MM.1S (cell line): ENCODE measurements around the gene MUC22.

Source experiments
- DNase-seq: peaks from one replicate; pipeline ENCODE4 v3.0.0-alpha.2; 2015
- H2AFZ ChIP-seq: fragments of 300-600 bp; sonication (generic); 2 replicates; pipeline ENCODE4 v1.6.0; 2016; ENCODE audit warnings: antibody characterized with exemption, low read length
- H3F3A ChIP-seq: fragments of 300-600 bp; sonication (generic); 2 replicates; pipeline ENCODE4 v1.6.1; 2016; ENCODE audit warnings: mild to moderate bottlenecking, antibody characterized with exemption, low read length, moderate library complexity, mixed read lengths; ENCODE audit not compliant: insufficient read depth
- H3K27ac ChIP-seq: fragments of 300-600 bp; sonication (generic); 2 replicates; pipeline ENCODE4 v1.5.1; 2016; ENCODE audit warnings: mild to moderate bottlenecking, low read length
- H3K27me3 ChIP-seq: fragments of 300-600 bp; sonication (generic); replicated peaks from 2 replicates; pipeline ENCODE4 v1.6.0; 2016; ENCODE audit warnings: low read length; ENCODE audit not compliant: insufficient read depth
- H3K36me3 ChIP-seq: fragments of 300-600 bp; sonication (generic); replicated peaks from 2 replicates; pipeline ENCODE4 v1.6.1; 2016; ENCODE audit warnings: mild to moderate bottlenecking, low read length, mixed read lengths; ENCODE audit not compliant: insufficient read depth
- H3K4me1 ChIP-seq: fragments of 300-600 bp; sonication (generic); 2 replicates; pipeline ENCODE4 v1.6.1; 2016; ENCODE audit warnings: low read length, mixed read lengths
- H3K4me2 ChIP-seq: fragments of 300-600 bp; sonication (generic); 2 replicates; pipeline ENCODE4 v1.6.0; 2016; ENCODE audit warnings: low read depth, low read length
- H3K4me3 ChIP-seq: fragments of 300-600 bp; sonication (generic); 2 replicates; pipeline ENCODE4 v1.5.1; 2016; ENCODE audit warnings: low read length, mixed read lengths
- H3K79me2 ChIP-seq: fragments of 300-600 bp; sonication (generic); 2 replicates; pipeline ENCODE4 v1.6.1; 2016; ENCODE audit warnings: mixed run types, low read length, mixed read lengths
- H3K9ac ChIP-seq: fragments of 300-600 bp; sonication (generic); 2 replicates; pipeline ENCODE4 v1.6.1; 2016; ENCODE audit warnings: low read length, mixed read lengths
- H3K9me2 ChIP-seq: fragments of 300-600 bp; sonication (generic); replicated peaks from 2 replicates; pipeline ENCODE4 v1.6.1; 2016; ENCODE audit warnings: mild to moderate bottlenecking, low read length, mixed read lengths; ENCODE audit not compliant: insufficient read depth
- H3K9me3 ChIP-seq: fragments of 300-600 bp; sonication (generic); replicated peaks from 2 replicates; pipeline ENCODE4 v1.6.1; 2016; ENCODE audit warnings: mild to moderate bottlenecking, low read length, mixed read lengths; ENCODE audit not compliant: insufficient read depth
- H4K20me1 ChIP-seq: fragments of 300-600 bp; sonication (generic); 2 replicates; pipeline ENCODE4 v1.6.1; 2016; ENCODE audit warnings: mild to moderate bottlenecking, low read length, moderate library complexity, mixed read lengths; ENCODE audit not compliant: insufficient read depth
- EZH2 ChIP-seq: fragments of 300-600 bp; sonication (generic); optimal IDR thresholded peaks from 2 replicates; pipeline ENCODE3; 2017; ENCODE audit warnings: low read depth, mild to moderate bottlenecking, antibody characterized with exemption, low read length, mixed read lengths
- EZH2phosphoT487 ChIP-seq: fragments of 300-600 bp; sonication (generic); IDR thresholded peaks from 2 replicates; pipeline ENCODE4 v1.6.1; 2018; ENCODE audit warnings: antibody characterized with exemption, low read length
- TF ChIP-seq, protein P1 (sequence below): fragments of 300-600 bp; sonication (generic); IDR thresholded peaks from 2 replicates; pipeline ENCODE4 v1.5.1; 2016; ENCODE audit warnings: antibody characterized with exemption, low read length, mixed read lengths

Gene MUC22

DNA sequence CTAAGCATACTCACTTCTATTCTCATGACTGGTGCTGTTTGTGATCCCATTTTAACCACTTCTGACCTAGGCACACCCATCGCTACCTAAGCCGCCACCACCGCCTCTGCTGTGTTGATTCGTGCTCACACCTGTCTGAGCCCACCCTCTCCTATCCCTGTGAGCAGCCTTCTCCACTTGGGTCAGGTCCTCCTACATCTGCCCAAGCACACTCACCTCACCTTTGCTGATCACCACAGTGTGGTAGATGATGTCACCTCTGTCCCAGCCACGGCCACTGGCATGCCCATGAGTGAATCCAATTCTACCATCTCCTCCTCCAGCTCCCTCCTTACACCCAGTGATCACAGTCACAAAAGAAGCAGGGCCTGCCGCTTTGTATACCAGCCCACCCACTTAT lies 20.8 kb downstream of the MUC22 start:
- TF ChIP-seq, protein P1, sequence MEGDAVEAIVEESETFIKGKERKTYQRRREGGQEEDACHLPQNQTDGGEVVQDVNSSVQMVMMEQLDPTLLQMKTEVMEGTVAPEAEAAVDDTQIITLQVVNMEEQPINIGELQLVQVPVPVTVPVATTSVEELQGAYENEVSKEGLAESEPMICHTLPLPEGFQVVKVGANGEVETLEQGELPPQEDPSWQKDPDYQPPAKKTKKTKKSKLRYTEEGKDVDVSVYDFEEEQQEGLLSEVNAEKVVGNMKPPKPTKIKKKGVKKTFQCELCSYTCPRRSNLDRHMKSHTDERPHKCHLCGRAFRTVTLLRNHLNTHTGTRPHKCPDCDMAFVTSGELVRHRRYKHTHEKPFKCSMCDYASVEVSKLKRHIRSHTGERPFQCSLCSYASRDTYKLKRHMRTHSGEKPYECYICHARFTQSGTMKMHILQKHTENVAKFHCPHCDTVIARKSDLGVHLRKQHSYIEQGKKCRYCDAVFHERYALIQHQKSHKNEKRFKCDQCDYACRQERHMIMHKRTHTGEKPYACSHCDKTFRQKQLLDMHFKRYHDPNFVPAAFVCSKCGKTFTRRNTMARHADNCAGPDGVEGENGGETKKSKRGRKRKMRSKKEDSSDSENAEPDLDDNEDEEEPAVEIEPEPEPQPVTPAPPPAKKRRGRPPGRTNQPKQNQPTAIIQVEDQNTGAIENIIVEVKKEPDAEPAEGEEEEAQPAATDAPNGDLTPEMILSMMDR = no peak
- TF ChIP-seq EZH2phosphoT487 (no peak), EZH2 (no peak)

DNA sequence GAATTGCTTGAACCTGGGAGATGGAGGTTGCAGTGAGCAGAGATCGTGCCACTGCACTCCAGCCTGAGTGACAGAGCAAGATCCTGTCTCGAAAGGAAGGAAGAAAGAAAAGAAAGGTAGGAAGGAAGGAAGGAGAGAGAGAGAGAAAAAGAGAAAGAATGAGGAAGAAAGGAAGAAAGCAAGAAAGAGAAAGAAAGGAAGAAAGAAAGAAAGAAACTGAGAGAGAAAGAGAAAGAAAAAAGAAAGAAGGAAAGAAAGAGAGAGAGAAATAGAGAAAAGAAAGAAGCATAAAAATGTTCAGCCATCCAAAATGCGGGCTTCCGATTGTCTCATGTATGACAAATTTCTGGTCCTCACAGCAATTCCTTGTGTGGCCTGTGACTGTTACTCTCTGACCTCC lies 22.8 kb downstream of the MUC22 start:
- H3K4me3 ChIP-seq = no peak overlapping the region
- H3K4me2 ChIP-seq = no peak overlapping the region
- no peaks in the 10 kb centered on the region for H3K9me3 ChIP-seq
- H3K4me1 ChIP-seq = no peaks in the 10 kb centered on the region
- H2AFZ ChIP-seq = no peak overlapping the region
- no peaks in the 10 kb centered on the region for H4K20me1 ChIP-seq
- peaks cover 7% of the 10 kb centered on the region; the same call in 1 of the 2 replicates for H3K27me3 ChIP-seq
- no peaks in the 10 kb centered on the region for H3K79me2 ChIP-seq
- no peak overlapping the region for H3K9ac ChIP-seq
- no peaks in the 10 kb centered on the region for H3F3A ChIP-seq
- TF ChIP-seq EZH2 = no peak
- no peak overlapping the region for H3K27ac ChIP-seq
- no peaks in the 10 kb centered on the region for H3K36me3 ChIP-seq
- DNase-seq = no peak
- no peaks in the 10 kb centered on the region for H3K9me2 ChIP-seq

More for the DNA sequence above, 20.8 kb downstream of the MUC22 start:
- no peaks in the 10 kb centered on the region for H3K4me1 ChIP-seq
- no peak overlapping the region for H3K4me3 ChIP-seq
- no peak overlapping the region for H3K9ac ChIP-seq
- no peaks in the 10 kb centered on the region for H3K9me3 ChIP-seq
- no peak overlapping the region for H2AFZ ChIP-seq
- no peak overlapping the region for H3K4me2 ChIP-seq
- no peaks in the 10 kb centered on the region for H3K79me2 ChIP-seq
- no peaks in the 10 kb centered on the region for H3K36me3 ChIP-seq
- H3F3A ChIP-seq = no peaks in the 10 kb centered on the region
- H4K20me1 ChIP-seq = no peaks in the 10 kb centered on the region
- H3K27me3 ChIP-seq = peaks cover 7% of the 10 kb centered on the region; the same call in 1 of the 2 replicates
- no peak for DNase-seq
- H3K27ac ChIP-seq = no peak overlapping the region
- no peaks in the 10 kb centered on the region for H3K9me2 ChIP-seq

DNA sequence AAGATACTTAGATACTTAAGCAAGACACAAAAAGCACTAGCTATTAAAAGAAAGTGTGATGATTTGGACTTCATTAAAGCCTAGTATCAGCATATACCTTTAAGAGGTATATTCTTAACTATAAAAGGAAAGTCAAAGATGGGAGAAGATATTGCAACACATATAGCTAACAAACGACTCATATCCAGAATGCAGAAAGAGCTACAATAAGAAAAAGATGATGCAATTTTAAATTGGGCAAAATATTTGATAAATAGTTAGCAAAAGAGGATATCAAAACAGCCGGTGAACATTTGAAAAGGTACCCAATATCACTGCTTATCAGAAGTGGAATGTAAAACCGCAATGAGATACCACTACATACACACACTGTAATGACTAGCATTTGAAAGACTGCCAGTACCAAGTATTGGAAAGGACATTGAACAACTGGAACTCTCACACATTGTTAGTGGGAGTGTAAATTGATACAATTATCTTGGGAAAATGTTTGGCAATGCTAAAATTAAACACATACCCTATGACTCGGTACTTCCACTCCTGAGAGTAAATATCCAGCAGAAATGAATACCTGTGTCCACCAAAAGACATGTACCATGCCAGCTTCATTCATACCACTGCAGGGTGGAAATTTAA lies 25.7 kb downstream of the MUC22 start:
- Histone ChIP-seq H3K4me1 (no peaks in the 10 kb centered on the region), H3K27ac (no peak overlapping the region), H3K79me2 (no peaks in the 10 kb centered on the region), H4K20me1 (no peaks in the 10 kb centered on the region), H3F3A (no peaks in the 10 kb centered on the region), H3K9ac (no peak overlapping the region), H2AFZ (no peak overlapping the region), H3K9me3 (no peaks in the 10 kb centered on the region), H3K27me3 (0 out of 2 replicates have a peak, but pooled peaks cover 10% of the 10 kb centered on the region), H3K4me3 (no peak overlapping the region), H3K36me3 (no peaks in the 10 kb centered on the region), H3K4me2 (no peak overlapping the region), H3K9me2 (no peaks in the 10 kb centered on the region)
- TF ChIP-seq, protein P1 = no peak
- TF ChIP-seq EZH2 = no peak
- TF ChIP-seq EZH2phosphoT487 = no peak
- DNase-seq = no peak

DNA sequence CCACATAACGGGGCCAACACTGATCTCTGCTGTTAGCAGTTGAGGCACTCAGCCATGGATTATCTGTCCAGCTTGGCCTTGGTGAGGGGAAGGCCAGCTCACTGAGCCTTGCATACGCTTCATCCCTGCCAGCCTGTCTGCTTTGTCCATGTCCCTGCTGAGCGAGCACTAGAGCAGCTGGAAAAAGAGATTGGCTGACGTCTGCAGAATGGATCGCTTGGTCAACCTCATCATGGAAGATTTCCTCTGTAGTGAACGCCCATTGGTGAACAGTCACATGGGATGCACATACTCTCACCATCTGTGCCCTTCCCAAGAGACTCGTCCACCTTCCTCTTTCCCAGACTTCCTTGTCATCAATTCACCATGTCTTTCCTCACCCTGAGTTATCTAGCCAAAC lies 26.9 kb downstream of the MUC22 start:
- H3K27ac ChIP-seq = no peak overlapping the region
- no peak for DNase-seq
- H3K79me2 ChIP-seq = no peaks in the 10 kb centered on the region
- TF ChIP-seq, protein P1 = no peak
- TF ChIP-seq EZH2 = no peak
- TF ChIP-seq EZH2phosphoT487 = no peak
- H4K20me1 ChIP-seq = no peaks in the 10 kb centered on the region
- no peaks in the 10 kb centered on the region for H3K9me2 ChIP-seq
- H3K4me3 ChIP-seq = no peak overlapping the region
- no peak overlapping the region for H3K4me2 ChIP-seq
- H3K4me1 ChIP-seq = no peaks in the 10 kb centered on the region
- H3F3A ChIP-seq = no peaks in the 10 kb centered on the region
- H3K9me3 ChIP-seq = no peaks in the 10 kb centered on the region
- no peak overlapping the region for H3K9ac ChIP-seq
- H2AFZ ChIP-seq = no peak overlapping the region
- no peaks in the 10 kb centered on the region for H3K36me3 ChIP-seq
- H3K27me3 ChIP-seq = 0 out of 2 replicates have a peak, but pooled peaks cover 10% of the 10 kb centered on the region
